ENCODE measurements around the gene ATN1.
"Not testable (repeated sequence)": the region's sequence is repeated elsewhere in the genome, so short reads cannot be mapped to it uniquely, and the experiment has no call there.

The ATN1 gene

GRCh38 chr12:6899427-6899826 is 28.3 kb upstream of the ATN1 start:
- H3K4me3 ChIP-seq (ENCODE audit: low read depth, low read length) = no peak overlapping the region
- TF ChIP-seq CTCF (IDR thresholded peaks at IDR 0.05; ENCODE audit: low read depth, low read length) = no peak

DNA sequence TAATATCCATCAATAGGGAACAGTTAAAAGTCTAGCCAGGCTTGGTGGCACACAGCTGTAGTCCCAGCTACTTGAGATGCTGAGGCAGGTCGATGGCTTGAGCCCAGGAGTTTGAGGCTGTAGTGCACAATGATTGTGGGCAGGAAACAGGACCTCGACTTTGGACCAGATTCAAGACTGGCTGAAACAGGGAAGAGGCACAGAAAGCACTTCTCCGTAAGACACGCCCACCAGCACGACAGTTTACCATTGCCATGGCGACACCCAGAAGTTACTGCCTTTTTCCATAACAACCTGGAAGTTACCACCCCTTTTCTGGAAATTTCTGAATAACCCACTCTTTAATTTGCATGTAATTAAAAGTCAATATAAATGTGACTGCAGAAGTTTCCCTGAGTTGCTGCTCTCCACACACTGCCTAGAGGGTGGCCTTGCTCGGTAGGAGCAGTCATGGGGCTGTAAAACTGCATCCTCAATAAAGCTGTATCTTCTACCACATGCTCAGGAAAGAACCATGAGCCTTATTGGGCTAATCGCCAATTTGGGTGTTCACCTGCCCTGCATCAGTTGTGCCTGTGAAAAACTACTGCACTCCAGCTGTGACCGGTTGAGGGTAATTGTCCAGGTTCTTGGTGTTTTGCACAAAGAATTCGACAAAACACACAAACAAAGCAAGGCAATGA is 27.8 kb upstream of the ATN1 start:
- H3K4me3 ChIP-seq (ENCODE audit: low read depth, low read length) = no peak overlapping the region
- TF ChIP-seq CTCF (IDR thresholded peaks at IDR 0.05; ENCODE audit: low read depth, low read length) = no peak

DNA sequence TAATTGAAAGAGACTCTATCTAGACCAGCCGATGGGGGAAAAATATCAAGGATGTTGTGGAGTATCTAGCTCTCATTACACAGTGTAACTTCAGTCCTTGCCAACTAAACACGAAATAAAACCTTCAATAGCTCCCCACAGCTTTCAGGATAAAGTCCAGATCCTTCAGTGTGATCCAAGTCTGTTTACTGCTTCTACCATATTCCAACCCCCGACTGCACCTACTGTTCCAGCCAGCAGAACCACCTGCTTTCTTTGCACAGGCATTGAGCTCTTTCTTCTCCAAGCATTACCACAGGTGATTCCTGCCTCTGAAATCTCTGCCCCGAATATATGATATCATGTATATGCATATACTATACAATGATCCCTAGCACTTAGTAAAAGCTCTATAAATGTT is 25.3 kb upstream of the ATN1 start:
- H3K4me3 ChIP-seq (ENCODE audit: low read depth, low read length) = no peak overlapping the region
- no peak for TF ChIP-seq CTCF (IDR thresholded peaks at IDR 0.05; ENCODE audit: low read depth, low read length)

- no peak for TF ChIP-seq CTCF (IDR thresholded peaks at IDR 0.05; ENCODE audit: low read depth, low read length)
- no peak overlapping the region for H3K4me3 ChIP-seq (ENCODE audit: low read depth, low read length)
Measured at GRCh38 chr12:6903722-6904121, 24.0 kb upstream of the ATN1 start.

GRCh38 chr12:6904280-6905276 is 23.2 kb upstream of the ATN1 start, which contains the start of gene LRRC23:
LRRC23 (plus strand) TSS chr12:6904822; CDS start chr12:6905634, 812 bp downstream.
- TF ChIP-seq CTCF (IDR thresholded peaks at IDR 0.05; ENCODE audit: low read depth, low read length) = no peak
- peak within 1 kb of the TSS; percentile 70 for H3K4me3 ChIP-seq (ENCODE audit: low read depth, low read length)

DNA sequence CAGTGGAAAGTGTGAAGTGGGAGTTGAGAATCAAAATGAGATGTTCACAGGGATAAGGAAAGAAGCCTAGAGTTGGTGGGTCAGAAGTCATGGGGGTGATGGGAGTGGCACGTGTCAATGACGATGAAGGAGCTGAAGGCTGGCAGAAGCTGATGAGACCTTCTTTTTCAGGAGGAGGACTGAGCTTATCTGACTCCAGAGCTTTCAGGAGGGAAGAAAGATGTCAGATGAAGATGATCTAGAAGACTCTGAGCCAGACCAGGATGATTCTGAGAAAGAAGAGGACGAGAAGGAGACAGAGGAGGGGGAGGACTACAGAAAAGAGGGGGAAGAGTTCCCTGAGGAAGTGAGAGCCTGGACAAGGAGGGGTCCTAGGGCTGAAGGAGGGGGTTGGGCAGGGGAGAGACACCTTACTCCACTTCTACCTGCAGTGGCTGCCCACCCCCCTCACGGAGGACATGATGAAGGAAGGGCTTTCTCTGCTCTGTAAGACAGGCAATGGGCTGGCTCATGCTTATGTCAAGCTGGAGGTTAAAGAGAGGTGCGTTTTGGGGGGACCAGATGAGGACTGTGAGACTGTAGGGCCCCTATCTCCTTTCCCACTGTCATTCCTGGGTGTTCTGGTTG is 22.2 kb upstream of the ATN1 start:
- no peak for TF ChIP-seq CTCF (IDR thresholded peaks at IDR 0.05; ENCODE audit: low read depth, low read length)

DNA sequence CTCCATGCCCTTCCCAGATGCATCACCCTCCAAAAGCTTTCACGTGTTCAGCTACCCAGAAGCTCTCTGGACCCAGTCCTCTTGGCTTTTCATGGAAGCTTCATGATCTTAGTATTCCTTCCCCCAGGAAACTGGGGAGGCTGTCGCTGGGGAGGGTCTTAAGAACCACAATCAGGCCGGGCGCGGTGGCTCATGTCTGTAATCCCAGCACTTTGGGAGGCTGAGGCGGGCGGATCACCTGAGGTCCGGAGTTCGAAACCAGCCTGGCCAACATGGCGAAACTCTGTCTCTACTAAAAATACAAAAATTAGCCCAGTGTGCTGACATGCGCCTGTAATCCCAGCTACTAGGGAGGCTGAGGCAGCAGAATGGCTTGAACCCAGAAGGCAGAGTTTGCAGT is 19.6 kb upstream of the ATN1 start:
- not testable (repeated sequence) for H3K4me3 ChIP-seq (ENCODE audit: low read depth, low read length)

More for the DNA sequence above, 22.2 kb upstream of the ATN1 start:
- peak overlapping the region; percentile 70 for H3K4me3 ChIP-seq (ENCODE audit: low read depth, low read length)

Data from WI38 (cell line).